ENCODE measurements around the gene AOPEP. TPM values are rescaled to one million over a fixed set of nuclear protein-coding genes. Genes with fewer than 3 reads are reported as not detected.

The AOPEP gene
- total and polyA plus RNA-seq, 10 donors, result 14.8 to 86.1 (median 51.3) TPM

GRCh38 chr9:95048225-95049087, 322.0 kb downstream of the AOPEP start:
- intact Hi-C loops (cut with DNase I; ENCODE audit: low total_unique reads), result no loop called here
- Histone ChIP-seq H3K4me1 (peaks cover 2 to 50% (median 31%) of the 10 kb centered on the region in 6 donors), H3K27me3 (replicated peaks in 1 of 7) (peaks cover 0 to 29% (median 3%) of the 10 kb centered on the region in 7 donors), H3K36me3 (peaks cover 0 to 17% (median 0%) of the 10 kb centered on the region in 6 donors), H3K4me3 (peak overlapping the region; percentile 32 to 73 (median 46)), H3K9me3 (no peaks in the 10 kb centered on the region), H3K27ac (peak overlapping the region; percentile 23 to 77 (median 74))
- 0 to 5% (median 2%) methylated on average over 34 to 58 of the region's 58 CpGs for WGBS, 5 donors
- peak; percentile 92 for DNase-seq
- TF ChIP-seq CTCF (IDR thresholded peaks at IDR 0.05 in 8 of 11, conservative IDR thresholded peaks at IDR 0.05 in 3 of 11) (no peak), POLR2A (IDR thresholded peaks at IDR 0.05) (no peak), POLR2AphosphoS5 (IDR thresholded peaks at IDR 0.05) (peak; percentile 43 to 81 (median 72))

GRCh38 chr9:95049761-95050160, 323.3 kb downstream of the AOPEP start:
- no peaks in the 10 kb centered on the region for H3K9me3 ChIP-seq
- peaks cover 0 to 29% (median 3%) of the 10 kb centered on the region in 7 donors for H3K27me3 ChIP-seq (replicated peaks in 1 of 7)
- peak overlapping the region in 4 of 8 donors; percentile 72 to 76 (median 75) for H3K27ac ChIP-seq
- peak overlapping the region in 2 of 8 donors; percentile 0 to 50 for H3K4me3 ChIP-seq
- DNase-seq, result no peak
- intact Hi-C loops (cut with DNase I; ENCODE audit: low total_unique reads), result no loop called here
- H3K36me3 ChIP-seq, result peaks cover 0 to 9% (median 0%) of the 10 kb centered on the region in 6 donors
- TF ChIP-seq CTCF (IDR thresholded peaks at IDR 0.05 in 8 of 11, conservative IDR thresholded peaks at IDR 0.05 in 3 of 11) (no peak), POLR2A (IDR thresholded peaks at IDR 0.05) (no peak), POLR2AphosphoS5 (IDR thresholded peaks at IDR 0.05) (no peak)
- 59 to 81% (median 78%) methylated on average over 6 of the region's 6 CpGs for WGBS, 5 donors
- H3K4me1 ChIP-seq, result peaks cover 0 to 43% (median 24%) of the 10 kb centered on the region in 6 donors

GRCh38 chr9:95053611-95054570, 327.4 kb downstream of the AOPEP start:
- Histone ChIP-seq H3K4me3 (no peak overlapping the region), H3K4me1 (peaks cover 8 to 51% (median 29%) of the 10 kb centered on the region in 6 donors), H3K9me3 (no peaks in the 10 kb centered on the region), H3K36me3 (peaks cover 0 to 3% (median 0%) of the 10 kb centered on the region in 6 donors), H3K27me3 (replicated peaks in 1 of 7) (peaks cover 0 to 20% (median under 1%) of the 10 kb centered on the region in 7 donors), H3K27ac (peak overlapping the region in 4 of 8 donors; percentile 13 to 69 (median 18))
- intact Hi-C loops (cut with DNase I; ENCODE audit: low total_unique reads), result no loop called here
- no peak for TF ChIP-seq POLR2AphosphoS5 (IDR thresholded peaks at IDR 0.05)
- TF ChIP-seq POLR2A (IDR thresholded peaks at IDR 0.05), result no peak
- TF ChIP-seq CTCF (IDR thresholded peaks at IDR 0.05 in 8 of 11, conservative IDR thresholded peaks at IDR 0.05 in 3 of 11), result no peak
- WGBS, 5 donors, result 86 to 92% (median 89%) methylated on average over 5 of the region's 5 CpGs
- no peak for DNase-seq

Measured in spleen (tissue), 11 donors.